GM19455 (cell line): Measurements from ENCODE around the gene SH3BP4.

Experiments used
- ATAC-seq: cut with Tn5 transposase; IDR thresholded peaks from one replicate; pipeline ENCODE4 v1.9.1; 2021; ENCODE audit not compliant: unreplicated experiment

Gene SH3BP4

DNA sequence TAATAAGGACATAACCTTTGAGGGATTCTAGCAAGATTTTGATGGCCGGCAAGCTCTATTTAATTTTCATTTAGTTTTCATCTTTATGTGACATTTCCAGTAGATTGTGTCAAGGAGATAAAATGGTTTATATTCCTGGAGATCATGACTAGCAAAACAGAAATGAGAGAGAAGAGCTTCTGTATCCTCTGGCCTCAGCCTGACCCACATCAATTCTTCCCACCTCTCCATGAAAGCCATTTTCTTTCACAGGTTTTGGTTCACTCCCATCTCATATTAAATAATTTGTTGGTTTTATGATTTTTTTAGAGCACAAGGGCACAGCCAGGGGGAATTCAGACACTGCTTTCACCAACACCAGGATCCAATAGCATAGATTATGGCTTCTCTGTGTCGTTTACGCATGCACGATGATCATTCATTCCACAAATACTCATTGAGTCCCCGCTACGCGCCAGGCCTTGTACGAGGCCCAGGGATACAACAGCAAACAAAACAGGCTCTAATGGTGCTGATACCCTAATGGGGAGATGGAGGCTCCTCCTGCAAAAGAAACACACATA is 85.9 kb downstream of the SH3BP4 start:
- ATAC-seq = no peak

DNA sequence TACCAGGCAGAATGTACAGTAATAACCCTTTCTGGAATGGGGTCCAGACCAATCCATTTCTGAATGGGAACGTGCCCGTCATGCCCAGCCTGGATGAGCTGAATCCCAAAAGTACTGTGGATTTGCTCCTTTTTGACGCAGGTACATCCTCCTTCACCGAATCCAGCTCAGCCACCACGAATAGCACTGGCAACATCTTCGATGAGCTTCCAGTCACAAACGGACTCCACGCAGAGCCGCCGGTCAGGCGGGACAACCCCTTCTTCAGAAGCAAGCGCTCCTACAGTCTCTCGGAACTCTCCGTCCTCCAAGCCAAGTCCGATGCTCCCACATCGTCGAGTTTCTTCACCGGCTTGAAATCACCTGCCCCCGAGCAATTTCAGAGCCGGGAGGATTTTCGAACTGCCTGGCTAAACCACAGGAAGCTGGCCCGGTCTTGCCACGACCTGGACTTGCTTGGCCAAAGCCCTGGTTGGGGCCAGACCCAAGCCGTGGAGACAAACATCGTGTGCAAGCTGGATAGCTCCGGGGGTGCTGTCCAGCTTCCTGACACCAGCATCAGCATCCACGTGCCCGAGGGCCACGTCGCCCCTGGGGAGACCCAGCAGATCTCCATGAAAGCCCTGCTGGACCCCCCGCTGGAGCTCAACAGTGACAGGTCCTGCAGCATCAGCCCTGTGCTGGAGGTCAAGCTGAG is 89.6 kb downstream of the SH3BP4 start:
- ATAC-seq = no peak

DNA sequence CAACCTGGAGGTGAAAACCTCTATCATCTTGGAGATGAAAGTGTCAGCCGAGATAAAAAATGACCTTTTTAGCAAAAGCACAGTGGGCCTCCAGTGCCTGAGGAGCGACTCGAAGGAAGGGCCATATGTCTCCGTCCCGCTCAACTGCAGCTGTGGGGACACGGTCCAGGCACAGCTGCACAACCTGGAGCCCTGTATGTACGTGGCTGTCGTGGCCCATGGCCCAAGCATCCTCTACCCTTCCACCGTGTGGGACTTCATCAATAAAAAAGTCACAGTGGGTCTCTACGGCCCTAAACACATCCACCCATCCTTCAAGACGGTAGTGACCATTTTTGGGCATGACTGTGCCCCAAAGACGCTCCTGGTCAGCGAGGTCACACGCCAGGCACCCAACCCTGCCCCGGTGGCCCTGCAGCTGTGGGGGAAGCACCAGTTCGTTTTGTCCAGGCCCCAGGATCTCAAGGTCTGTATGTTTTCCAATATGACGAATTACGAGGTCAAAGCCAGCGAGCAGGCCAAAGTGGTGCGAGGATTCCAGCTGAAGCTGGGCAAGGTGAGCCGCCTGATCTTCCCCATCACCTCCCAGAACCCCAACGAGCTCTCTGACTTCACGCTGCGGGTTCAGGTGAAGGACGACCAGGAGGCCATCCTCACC is 90.2 kb downstream of the SH3BP4 start:
- no peak for ATAC-seq

DNA sequence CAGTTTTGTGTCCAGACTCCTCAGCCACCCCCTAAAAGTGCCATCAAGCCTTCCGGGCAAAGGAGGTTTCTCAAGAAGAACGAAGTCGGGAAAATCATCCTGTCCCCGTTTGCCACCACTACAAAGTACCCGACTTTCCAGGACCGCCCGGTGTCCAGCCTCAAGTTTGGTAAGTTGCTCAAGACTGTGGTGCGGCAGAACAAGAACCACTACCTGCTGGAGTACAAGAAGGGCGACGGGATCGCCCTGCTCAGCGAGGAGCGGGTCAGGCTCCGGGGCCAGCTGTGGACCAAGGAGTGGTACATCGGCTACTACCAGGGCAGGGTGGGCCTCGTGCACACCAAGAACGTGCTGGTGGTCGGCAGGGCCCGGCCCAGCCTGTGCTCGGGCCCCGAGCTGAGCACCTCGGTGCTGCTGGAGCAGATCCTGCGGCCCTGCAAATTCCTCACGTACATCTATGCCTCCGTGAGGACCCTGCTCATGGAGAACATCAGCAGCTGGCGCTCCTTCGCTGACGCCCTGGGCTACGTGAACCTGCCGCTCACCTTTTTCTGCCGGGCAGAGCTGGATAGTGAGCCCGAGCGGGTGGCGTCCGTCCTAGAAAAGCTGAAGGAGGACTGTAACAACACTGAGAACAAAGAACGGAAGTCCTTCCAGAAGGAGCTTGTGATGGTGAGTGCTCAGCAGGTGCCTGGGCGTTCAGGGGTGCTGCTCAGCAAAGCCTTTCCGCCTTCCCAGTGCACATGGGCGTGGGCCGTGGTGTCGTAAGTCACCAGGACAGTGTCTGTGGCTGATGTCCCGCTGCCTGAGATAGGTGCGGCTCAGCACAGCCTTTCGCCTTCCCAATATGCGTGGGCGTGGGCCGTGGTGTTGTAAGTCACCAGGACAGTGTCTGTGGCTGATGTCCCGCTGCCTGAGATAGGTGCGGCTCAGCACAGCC is 91.0 kb downstream of the SH3BP4 start:
- ATAC-seq = no peak

DNA sequence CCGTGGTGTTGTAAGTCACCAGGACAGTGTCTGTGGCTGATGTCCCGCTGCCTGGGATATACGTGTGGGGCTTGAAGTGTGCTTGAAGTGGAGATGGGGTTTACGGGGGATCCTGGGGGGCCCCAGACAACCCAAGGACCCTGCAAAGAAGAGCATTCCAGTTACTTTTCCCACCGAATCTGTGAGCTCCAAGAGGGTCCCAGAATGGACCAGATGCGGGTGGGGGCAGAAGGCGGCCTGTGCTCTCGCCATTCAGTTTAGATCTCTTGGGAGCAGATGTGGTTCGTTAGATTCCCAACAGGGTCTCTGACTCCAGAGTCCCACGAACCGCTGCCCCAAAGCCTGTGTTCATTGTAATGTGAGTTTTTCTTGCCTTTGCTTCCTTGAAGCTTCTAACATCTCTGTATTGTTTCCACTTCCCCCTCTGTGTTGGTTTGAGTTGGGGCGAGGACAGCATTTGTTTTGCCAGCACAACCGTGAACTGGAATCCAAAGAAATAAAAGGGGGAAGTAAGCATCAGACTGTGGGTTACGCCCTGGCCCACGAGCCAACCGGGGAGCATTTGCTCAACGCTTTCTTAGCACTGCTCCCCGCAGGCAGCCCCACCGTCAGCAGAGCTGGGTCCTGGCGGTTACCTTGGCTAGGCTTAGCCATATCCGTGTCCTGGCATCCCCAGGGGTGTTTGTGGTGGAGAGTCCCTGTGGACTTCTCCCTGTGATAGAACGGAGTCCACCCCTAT is 92.1 kb downstream of the SH3BP4 start:
- ATAC-seq = no peak

DNA sequence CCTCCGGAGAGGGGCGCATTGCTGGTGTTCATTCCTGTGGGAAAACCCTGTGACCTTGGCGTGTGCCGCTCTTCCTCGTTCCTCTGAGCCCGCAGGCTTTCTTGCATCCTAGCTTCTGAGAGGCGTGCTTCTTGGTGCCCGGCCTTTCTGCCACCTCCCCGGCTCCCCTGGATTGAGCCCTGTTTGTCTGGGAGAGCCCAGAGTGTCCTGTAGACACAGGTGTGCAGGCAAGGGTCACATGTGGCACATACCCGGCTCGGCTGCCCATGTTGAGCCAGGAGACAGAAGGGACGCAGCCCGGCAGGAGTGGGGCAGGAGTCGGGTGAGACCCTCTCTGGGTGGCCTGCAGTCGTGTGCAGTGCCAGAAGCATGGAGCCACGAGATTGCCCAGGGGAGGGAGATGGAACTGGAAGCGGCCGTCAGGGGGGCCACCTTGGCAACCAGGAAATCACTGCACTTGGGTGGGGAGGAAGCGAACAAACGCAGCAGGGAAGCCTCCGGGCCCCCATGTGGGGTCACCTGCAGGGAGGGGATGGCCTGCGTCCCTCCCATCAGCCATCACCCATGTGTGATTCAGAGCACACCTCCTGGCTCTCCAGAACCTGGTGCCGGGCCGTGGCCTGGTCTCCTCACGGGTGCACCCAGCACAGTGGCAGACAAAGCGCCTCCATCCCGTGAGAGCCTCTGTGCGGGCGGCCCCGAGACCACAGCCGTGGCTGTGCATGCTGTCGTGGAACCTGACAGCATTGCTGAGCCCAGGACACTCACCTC is 92.9 kb downstream of the SH3BP4 start:
- ATAC-seq = no peak

DNA sequence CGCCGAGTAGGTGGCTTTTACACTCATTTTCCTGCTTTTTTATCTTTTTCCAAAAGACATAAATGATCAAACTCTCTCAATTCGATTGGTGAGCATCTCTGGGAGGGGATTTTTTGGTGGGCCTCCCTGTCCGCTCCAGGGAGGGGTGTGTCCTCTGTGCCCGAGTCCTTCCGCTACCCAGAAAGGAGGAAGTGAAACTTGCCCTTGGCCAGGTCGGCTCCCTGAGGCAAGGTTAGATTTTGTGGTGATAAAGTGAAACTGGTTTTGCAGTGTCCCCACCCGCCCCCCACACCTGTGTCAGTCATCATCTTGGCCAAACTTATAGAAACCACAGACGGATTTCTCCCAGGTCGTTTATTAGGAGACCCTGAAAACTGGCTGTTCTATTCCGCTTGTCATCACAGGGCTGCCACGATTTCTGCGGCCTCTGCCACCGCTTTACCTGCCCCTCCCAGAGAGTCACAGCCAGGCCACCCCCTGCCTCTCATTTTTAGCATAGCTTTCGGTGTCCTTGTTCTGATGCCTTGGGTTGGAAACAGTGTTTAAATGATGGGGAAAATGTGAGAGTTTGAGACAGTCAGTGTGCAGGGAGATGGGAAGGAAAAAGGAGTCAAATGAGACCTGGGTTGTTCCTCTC is 93.6 kb downstream of the SH3BP4 start:
- ATAC-seq = no peak

DNA sequence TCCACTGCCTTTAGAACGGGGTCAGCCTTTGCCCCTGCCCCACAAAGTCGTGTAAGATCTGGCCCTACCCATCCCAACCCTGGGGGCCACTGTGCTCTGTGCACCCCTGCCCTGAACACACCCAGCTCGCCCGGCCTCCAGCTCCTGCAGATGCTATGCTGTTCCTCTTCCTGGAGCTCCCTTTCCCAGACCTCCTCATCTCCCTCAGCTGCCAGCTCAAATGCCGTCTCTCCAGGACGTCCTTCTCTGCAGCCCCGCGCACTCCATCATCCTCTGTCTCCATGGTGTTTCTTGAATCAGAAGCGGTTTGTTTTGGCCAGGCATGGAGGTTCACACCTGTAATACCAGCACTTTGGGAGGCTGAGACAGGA is 94.1 kb downstream of the SH3BP4 start:
- no peak for ATAC-seq

DNA sequence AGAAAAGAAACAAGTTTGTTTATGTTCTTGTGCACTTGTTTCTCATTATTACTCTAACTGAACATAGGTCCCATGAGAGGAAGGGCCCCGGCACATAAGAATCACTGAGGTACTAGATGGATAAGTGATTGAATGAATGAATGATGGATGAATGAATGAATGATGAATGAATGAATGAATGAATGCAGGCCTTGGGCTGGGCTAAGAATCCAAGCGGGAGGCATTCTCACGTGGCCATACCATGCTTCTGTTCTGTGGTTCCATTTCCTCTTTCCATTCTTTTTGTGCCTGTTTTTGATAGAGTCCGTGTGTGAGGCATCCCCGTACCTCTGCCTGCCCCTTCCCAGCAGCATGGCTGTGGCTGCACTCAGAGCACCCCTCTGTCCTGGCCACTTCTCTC is 94.8 kb downstream of the SH3BP4 start:
- ATAC-seq = no peak

DNA sequence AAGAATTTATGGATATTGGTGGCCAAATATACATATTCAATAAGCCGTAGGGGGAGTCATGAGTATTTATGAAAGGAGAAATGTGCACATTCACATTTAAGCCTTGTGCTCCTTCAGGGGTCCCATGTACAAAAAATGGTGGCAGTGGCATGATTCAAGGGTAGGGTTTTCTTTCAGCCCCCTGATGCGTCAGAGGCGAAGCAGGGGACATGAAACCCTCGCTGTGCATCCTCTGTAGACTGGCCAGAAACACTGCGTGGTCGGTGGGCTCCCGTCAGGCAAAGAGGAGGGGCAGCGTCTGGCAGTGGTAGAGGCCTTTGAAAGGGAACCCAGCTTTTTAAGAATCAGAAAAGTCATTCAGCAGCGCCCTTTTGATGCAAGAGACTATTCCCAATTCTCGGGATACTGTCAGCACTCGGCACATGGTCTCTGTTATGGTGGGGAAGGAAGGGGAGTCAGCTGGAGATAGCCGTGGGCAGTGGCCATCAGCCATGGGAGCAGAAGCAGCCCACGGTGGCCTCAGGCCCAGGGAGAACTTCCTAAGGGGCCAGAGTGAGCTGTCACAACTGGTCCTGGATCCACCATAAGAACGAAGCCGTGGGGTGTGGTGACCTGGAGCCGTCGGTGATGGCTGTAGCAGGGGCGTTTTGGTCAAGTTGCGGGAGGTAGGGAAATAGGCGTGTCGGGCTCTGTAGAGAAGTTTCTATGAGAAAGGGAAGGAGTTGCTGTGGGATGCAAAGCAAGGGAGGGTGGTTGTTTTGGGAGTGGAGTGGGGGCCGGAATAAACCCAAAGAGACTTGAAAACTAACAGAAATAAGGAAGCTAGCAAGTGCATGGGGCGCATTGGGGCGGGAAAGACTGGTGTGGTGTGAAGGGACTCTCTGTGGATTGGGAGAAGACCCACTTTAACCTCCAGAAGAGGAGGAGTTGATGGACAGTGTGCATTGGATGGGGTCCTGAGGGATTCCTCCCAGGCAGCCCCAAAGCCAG is 95.6 kb downstream of the SH3BP4 start:
- ATAC-seq = no peak

DNA sequence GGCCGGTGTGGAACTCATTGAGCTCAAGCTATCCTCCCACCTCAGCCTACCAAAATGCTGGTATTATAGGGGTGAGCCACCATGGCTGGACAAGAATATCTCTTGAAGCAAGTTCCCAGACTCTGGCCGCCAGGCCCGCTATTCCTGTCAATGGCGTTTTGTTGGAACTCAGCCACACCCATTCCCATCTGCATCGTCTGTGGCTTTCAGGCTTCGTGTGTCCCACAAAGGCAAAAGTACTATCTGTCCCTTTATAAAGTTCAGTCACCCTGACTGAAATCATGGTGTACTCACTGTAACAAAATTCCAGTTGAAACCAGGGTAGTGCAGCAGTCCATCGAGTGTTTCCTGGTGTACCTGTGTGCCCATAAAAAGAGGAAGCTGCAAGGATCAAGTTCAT is 96.7 kb downstream of the SH3BP4 start:
- no peak for ATAC-seq

DNA sequence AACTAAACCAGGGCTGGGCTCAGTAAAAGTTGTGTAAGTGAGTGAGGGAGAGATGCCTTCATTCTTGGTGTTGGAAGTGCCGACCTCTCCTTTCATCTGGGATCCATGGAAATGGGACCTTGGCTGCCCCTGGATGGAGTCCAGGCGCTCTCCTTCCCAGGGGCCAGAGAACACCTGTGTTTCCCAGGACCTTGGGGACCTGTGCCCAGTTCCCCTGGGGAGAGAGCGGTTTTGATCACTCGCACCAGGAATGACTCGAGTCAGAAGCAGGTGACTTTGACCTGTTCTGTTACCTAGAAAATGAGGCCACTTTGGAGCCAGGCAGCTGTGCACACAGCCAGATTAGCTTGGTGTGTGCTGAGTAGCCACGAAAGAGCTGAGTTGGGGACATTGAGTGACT is 97.3 kb downstream of the SH3BP4 start:
- no peak for ATAC-seq

DNA sequence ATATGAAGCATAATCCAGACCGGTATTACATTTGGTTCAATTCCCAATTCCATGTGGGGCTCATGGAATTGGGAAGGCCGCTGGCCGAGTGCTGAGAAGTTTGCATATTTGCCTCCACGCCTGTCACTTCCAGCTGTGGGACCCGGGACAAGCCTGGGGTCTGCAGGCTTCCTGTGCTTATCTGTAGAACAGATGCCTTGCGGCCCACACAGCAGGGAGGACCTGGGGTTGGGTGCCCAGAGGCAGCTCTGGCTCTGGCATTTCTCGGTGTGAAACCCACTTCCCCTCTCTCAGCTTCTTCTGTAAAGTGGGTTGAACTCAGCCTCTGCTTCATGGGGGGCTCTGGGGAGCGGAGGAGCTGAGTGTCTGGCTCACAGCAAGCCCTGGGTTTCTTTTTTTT is 97.9 kb downstream of the SH3BP4 start:
- ATAC-seq = no peak

DNA sequence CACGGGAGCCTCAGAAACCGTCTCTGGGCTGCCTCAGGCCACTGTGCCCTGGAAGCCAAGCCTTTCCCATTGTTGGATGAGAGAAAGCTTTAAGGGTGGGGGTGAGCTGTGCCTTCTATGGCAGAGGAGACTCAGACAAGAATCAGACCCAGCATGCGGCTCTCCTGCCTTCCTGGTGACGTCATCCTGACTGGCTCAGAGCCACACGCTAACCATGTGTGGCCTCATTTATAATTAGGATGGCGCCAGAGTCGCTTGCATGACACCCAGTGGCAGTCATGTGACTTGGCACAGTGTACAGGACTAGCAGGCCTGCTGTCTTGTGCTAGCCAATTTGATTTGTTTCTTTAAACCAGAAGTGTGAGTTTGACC is 99.1 kb downstream of the SH3BP4 start:
- ATAC-seq = no peak

DNA sequence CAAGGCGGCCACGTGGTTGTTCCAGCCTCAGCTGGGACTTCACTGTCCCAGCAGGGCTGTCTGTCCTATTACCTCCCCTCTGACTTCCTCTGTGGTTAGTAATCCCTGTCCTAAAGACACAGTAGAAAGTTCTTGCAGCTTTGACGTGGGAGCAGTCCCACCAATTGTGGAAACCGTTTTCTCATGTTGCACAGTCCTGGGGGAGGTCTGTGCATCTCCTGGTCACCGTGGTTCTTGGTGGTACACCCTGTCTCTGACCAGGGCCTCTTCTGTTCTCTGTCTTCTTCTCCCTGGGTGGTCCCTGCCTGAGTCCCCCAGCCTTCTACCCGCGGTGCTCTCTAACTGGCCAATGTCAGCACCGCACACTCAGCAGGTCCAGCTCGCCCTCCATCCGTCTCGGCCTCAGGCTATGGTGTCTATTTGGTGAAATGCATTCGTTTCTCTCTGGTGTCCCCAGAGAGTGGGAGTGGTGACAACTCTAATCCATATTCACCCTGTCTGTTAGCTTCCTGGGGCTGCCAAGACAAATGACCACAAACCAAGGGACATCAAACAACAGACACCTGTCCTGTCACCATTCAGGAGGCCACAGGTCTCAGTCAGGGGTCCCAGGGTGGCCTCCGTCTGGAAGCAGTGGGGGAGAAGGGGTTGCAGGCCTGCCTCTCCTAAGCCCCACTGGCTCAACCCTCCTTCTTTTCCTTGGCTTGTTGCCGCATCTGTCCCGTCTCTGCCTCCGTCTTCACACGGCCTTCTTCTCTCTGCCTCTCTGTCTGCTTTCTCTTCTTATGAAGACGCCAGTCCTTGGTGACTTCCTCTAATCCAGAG is 99.8 kb downstream of the SH3BP4 start:
- ATAC-seq = no peak

DNA sequence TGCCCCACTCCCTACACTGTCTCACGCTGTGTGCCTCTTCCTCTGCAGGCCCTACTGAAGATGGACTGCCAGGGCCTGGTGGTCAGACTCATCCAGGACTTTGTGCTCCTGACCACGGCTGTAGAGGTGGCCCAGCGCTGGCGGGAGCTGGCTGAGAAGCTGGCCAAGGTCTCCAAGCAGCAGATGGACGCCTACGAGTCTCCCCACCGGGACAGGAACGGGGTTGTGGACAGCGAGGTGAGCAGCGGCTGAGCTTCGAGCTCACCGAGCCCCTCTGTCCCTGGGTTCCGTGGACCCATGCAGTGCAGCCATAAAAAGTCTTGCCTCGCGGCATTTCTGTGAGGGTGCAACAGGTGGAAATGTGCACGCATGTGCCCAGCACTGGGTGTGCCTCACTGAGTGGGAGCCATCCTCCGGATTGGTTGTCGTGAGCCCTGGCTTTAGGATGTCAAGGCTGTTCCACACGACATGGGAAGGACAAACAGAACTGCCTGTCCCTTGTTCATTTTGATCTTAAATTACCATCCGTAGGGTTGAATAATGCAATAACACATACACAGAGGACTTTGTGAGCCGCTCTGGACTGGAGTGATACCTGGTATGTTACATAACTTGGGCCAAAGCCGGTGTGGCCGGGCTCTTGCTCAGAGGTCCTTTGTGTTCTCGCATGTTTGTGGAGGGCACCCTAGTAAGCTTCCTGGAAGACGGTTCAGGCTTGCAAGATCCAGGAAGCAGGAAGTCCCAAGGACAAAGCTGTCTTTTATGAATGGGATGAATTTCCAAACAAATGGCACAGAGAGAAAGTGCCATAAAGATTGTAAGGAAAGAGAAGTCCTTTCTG is 100.9 kb downstream of the SH3BP4 start:
- no peak for ATAC-seq

DNA sequence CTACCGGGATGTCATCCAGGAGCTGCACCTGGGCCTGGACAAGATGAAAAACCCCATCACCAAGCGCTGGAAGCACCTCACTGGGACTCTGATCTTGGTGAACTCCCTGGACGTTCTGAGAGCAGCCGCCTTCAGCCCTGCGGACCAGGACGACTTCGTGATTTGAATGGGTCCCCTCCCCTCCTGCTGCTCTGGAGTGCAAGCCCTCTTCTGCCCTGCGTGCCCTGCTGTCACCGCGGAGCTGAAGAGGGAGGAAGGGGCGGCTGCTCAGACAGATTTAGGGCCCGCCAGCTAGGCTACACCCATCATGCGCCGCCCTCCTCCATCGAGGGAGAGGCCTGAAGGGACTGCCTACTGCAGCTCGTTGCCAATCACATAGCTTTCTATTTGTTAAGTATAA is 101.8 kb downstream of the SH3BP4 start:
- no peak for ATAC-seq
